Measurements from ENCODE around the gene RHOA. TPM values are rescaled to one million over a fixed set of nuclear protein-coding genes. Genes with fewer than 3 reads are reported as not detected.

Gene RHOA
- total and polyA plus RNA-seq, 2 of the 13 experiments (the other 11 are each of a cell fraction or from before 2014, with no cell fraction given), result 131 to 177 TPM

GRCh38 chr3:49358217-49358883, 53.4 kb downstream of the RHOA start, which contains the start of gene GPX1 (continued):
- TF ChIP-seq ESRRA (CRISPR knock-in tag; IDR thresholded peaks at IDR 0.05; ENCODE audit: low read depth) (no peak), ZNF615 (CRISPR knock-in tag; IDR thresholded peaks at IDR 0.05; ENCODE audit: borderline replicate concordance) (no peak), ZNF564 (CRISPR knock-in tag; IDR thresholded peaks at IDR 0.05) (0 out of 2 replicates have a peak, but pooled peaks have one; percentile 42), JDP2 (CRISPR knock-in tag; IDR thresholded peaks at IDR 0.05; ENCODE audit: borderline replicate concordance) (no peak), EEA1 (CRISPR knock-in tag; IDR thresholded peaks at IDR 0.05; ENCODE audit: borderline replicate concordance) (no peak), CSRNP1 (CRISPR knock-in tag; IDR thresholded peaks at IDR 0.05) (peak; percentile 98), NR2F2 (IDR thresholded peaks at IDR 0.05; ENCODE audit: borderline replicate concordance, low read depth) (no peak; the same call in 1 of the 2 replicates), ZNF121 (CRISPR knock-in tag; IDR thresholded peaks at IDR 0.05) (peak; percentile 43; the same call in 1 of the 2 replicates), LCORL (IDR thresholded peaks at IDR 0.05) (no peak), LCORL (CRISPR knock-in tag; IDR thresholded peaks at IDR 0.05) (peak; percentile 74; the same call in 1 of the 2 replicates), ZBTB25 (CRISPR knock-in tag; IDR thresholded peaks at IDR 0.05) (peak; percentile 89; the same call in 1 of the 2 replicates), RBM39 (IDR thresholded peaks at IDR 0.05; ENCODE audit: low read depth, low read length, poor library complexity, severe bottlenecking) (peak; percentile 88), SIX1 (CRISPR knock-in tag; IDR thresholded peaks at IDR 0.05; ENCODE audit: borderline replicate concordance) (peak; percentile 1; the same call in 1 of the 2 replicates), TBP (CRISPR knock-in tag; IDR thresholded peaks at IDR 0.05) (no peak), ZNF350 (CRISPR knock-in tag; IDR thresholded peaks at IDR 0.05; ENCODE audit: borderline replicate concordance, low read depth) (peak; percentile 96), ETV6 (CRISPR knock-in tag; conservative IDR thresholded peaks at IDR 0.05) (no peak; the same call in 1 of the 2 replicates), ZBTB7B (CRISPR knock-in tag; IDR thresholded peaks at IDR 0.05) (peak; percentile 61; the same call in 1 of the 2 replicates), FLYWCH1 (CRISPR knock-in tag; IDR thresholded peaks at IDR 0.05) (no peak), MYPOP (CRISPR knock-in tag; IDR thresholded peaks at IDR 0.05) (0 out of 2 replicates have a peak, but pooled peaks have one; percentile 68), ZNF441 (CRISPR knock-in tag; IDR thresholded peaks at IDR 0.05; ENCODE audit: borderline replicate concordance) (peak; percentile 57; the same call in 1 of the 2 replicates), THYN1 (CRISPR knock-in tag; IDR thresholded peaks at IDR 0.05; ENCODE audit: borderline replicate concordance, low read depth) (no peak), MEIS2 (CRISPR knock-in tag; IDR thresholded peaks at IDR 0.05) (no peak; the same call in 1 of the 2 replicates)
- TF ChIP-seq, protein P1, sequence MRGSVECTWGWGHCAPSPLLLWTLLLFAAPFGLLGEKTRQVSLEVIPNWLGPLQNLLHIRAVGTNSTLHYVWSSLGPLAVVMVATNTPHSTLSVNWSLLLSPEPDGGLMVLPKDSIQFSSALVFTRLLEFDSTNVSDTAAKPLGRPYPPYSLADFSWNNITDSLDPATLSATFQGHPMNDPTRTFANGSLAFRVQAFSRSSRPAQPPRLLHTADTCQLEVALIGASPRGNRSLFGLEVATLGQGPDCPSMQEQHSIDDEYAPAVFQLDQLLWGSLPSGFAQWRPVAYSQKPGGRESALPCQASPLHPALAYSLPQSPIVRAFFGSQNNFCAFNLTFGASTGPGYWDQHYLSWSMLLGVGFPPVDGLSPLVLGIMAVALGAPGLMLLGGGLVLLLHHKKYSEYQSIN (CRISPR knock-in tag; IDR thresholded peaks at IDR 0.05; ENCODE audit: borderline replicate concordance), result no peak
- TF ChIP-seq, protein P2, sequence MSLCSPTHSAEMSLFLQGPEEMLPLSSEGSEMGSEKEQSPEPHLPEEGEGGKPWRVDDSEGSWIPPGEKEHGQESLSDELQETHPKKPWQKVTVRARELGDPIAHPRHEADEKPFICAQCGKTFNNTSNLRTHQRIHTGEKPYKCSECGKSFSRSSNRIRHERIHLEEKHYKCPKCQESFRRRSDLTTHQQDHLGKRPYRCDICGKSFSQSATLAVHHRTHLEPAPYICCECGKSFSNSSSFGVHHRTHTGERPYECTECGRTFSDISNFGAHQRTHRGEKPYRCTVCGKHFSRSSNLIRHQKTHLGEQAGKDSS (CRISPR knock-in tag; IDR thresholded peaks at IDR 0.05; ENCODE audit: borderline replicate concordance, low read depth), result peak; percentile 19; the same call in 1 of the 2 replicates
